ENCODE results near the gene DNALI1.

DNA sequence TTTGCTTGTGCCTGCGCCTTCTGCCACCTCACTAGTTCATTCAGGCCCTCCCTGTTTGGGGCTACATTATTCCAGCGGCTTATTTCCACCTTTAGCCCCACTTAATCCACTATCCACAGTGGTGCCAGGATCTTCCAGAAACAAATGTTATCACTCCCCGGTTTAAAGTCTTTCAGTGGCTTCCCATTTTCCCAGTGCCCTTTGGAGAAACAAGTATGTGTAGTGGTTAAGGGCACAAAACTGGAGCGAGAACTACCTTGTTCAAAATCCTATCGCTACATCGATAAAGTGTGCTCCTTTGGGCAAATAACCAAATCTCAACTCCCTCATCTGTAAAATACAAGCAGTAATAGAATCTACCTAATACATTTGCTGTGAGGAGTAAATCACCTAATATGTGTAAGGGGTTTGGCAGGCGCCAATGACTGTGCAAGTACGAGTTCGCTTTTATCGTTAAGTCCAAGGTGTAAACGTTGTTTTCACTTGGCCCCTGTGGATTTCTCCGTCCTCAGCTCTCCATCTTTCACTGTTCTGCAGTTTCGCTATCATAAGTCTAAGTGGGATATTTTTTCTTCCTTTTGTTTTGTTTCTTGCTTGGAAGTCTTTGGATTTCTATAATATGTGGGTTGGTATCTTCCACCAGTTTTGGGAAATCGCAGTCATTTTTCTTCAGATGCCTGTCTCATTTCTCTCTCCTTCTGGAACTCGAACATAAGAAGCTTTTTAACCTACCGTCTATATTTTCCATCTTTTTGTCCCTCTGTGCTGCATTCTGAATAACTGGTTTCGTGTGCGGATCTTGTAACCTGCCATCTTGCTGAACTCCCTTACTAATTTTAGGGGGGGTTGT lies 41.3 kb upstream of the DNALI1 start:
- TF ChIP-seq, protein P1, sequence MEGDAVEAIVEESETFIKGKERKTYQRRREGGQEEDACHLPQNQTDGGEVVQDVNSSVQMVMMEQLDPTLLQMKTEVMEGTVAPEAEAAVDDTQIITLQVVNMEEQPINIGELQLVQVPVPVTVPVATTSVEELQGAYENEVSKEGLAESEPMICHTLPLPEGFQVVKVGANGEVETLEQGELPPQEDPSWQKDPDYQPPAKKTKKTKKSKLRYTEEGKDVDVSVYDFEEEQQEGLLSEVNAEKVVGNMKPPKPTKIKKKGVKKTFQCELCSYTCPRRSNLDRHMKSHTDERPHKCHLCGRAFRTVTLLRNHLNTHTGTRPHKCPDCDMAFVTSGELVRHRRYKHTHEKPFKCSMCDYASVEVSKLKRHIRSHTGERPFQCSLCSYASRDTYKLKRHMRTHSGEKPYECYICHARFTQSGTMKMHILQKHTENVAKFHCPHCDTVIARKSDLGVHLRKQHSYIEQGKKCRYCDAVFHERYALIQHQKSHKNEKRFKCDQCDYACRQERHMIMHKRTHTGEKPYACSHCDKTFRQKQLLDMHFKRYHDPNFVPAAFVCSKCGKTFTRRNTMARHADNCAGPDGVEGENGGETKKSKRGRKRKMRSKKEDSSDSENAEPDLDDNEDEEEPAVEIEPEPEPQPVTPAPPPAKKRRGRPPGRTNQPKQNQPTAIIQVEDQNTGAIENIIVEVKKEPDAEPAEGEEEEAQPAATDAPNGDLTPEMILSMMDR (IDR thresholded peaks at IDR 0.05) = no peak
- TF ChIP-seq POLR2AphosphoS5 (IDR thresholded peaks at IDR 0.05; ENCODE audit: low read depth, low read length) = no peak
- TF ChIP-seq, protein P2, sequence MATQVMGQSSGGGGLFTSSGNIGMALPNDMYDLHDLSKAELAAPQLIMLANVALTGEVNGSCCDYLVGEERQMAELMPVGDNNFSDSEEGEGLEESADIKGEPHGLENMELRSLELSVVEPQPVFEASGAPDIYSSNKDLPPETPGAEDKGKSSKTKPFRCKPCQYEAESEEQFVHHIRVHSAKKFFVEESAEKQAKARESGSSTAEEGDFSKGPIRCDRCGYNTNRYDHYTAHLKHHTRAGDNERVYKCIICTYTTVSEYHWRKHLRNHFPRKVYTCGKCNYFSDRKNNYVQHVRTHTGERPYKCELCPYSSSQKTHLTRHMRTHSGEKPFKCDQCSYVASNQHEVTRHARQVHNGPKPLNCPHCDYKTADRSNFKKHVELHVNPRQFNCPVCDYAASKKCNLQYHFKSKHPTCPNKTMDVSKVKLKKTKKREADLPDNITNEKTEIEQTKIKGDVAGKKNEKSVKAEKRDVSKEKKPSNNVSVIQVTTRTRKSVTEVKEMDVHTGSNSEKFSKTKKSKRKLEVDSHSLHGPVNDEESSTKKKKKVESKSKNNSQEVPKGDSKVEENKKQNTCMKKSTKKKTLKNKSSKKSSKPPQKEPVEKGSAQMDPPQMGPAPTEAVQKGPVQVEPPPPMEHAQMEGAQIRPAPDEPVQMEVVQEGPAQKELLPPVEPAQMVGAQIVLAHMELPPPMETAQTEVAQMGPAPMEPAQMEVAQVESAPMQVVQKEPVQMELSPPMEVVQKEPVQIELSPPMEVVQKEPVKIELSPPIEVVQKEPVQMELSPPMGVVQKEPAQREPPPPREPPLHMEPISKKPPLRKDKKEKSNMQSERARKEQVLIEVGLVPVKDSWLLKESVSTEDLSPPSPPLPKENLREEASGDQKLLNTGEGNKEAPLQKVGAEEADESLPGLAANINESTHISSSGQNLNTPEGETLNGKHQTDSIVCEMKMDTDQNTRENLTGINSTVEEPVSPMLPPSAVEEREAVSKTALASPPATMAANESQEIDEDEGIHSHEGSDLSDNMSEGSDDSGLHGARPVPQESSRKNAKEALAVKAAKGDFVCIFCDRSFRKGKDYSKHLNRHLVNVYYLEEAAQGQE (IDR thresholded peaks at IDR 0.05; ENCODE audit: insufficient read depth in 1 of 2, low read depth in 2 of 2, low read length in 1 of 2) = no peak

Data from Panc1 (cell line).